Esophagus muscularis mucosa (tissue), 4 donors: Measurements from ENCODE around the gene FRZB. TPM values are rescaled to one million over a fixed set of nuclear protein-coding genes. Genes with fewer than 3 reads are reported as not detected.
A peak's percentile ranks its signal among the peaks of the same experiment; 100 is the strongest.

Source experiments
- DNase-seq: peaks from one replicate; pipeline ENCODE4 v3.0.0-alpha.2; 2017; ENCODE audit errors: extremely low spot score
- H3K27ac ChIP-seq, 4 donors: fragments of 200-600 bp; sonication (generic); replicated peaks in 1 of 4; 1 replicate in 3 of 4; 2 replicates in 1 of 4; pipeline ENCODE4 v1.5.1; 2016 to 2019; ENCODE audit warnings: mild to moderate bottlenecking in 1 of 4
- H3K27me3 ChIP-seq, 4 donors: fragments of 200-600 bp; sonication (generic); one replicate each; pipeline versions ENCODE4 v1.5.1 to v1.6.0; 2016 to 2019
- H3K36me3 ChIP-seq, 4 donors: fragments of 200-600 bp; sonication (generic); one replicate each; pipeline ENCODE4 v1.5.1; 2016 to 2019
- H3K4me1 ChIP-seq, 4 donors: fragments of 200-600 bp; sonication (generic); one replicate each; pipeline ENCODE4 v1.5.1; 2016 to 2019
- H3K4me3 ChIP-seq, 4 donors: fragments of 200-600 bp; sonication (generic); 1 replicate in 2 of 4; 2 replicates in 2 of 4; pipeline ENCODE4 v1.5.1; 2016 to 2019; ENCODE audit warnings: mild to moderate bottlenecking in 4 of 4, moderate library complexity in 1 of 4
- H3K9me3 ChIP-seq, 4 donors: fragments of 200-600 bp; sonication (generic); 1 replicate in 3 of 4; 2 replicates in 1 of 4; pipeline ENCODE4 v1.5.1; 2016 to 2019
- CTCF ChIP-seq, 3 experiments: fragments of 200-600 bp in 2 of 3; fragments of 450-650 bp in 1 of 3; sonication (generic) in 2 of 3; IDR thresholded peaks; one replicate each; pipeline ENCODE4 v1.5.1; 2017 to 2019; ENCODE audit warnings: antibody characterized with exemption in 3 of 3, mild to moderate bottlenecking in 2 of 3, moderate library complexity in 1 of 3
- EP300 ChIP-seq: sonication (generic); formaldehyde crosslinking; IDR thresholded peaks from one replicate; pipeline ENCODE4 v1.6.1; 2017; ENCODE audit warnings: antibody characterized with exemption
- POLR2A ChIP-seq: fragments of 450-650 bp; IDR thresholded peaks from one replicate; pipeline ENCODE4 v1.6.1; 2017; ENCODE audit warnings: antibody characterized with exemption, moderate library complexity, mild to moderate bottlenecking, low read depth
- POLR2AphosphoS5 ChIP-seq, 2 donors: sonication (generic); formaldehyde crosslinking; IDR thresholded peaks; one replicate each; pipeline ENCODE4 v1.6.1; 2017; ENCODE audit warnings: antibody characterized with exemption in 2 of 2
- WGBS: methylation state at CpG from one replicate; pipeline ENCODE4 v1.1.5; 2018; 5-methylcytosine and 5-hydroxymethylcytosine counted together
- intact Hi-C: fragments of 100-400 bp; cut with DNase I; formaldehyde crosslinking; loops from one replicate; pipeline ENCODE4 v1.15.1; 2023
- total RNA-seq, 4 donors: library from RNA; depleted of rRNA; stranded (reverse); fragments of >200 nt; gene quantifications; one replicate each; pipeline versions ENCODE4 v1.1.0 to v1.2.1, GENCODE V29; 2016

FRZB gene
- total RNA-seq, 4 donors from 2014 or later: 10.1 to 46.9 (median 13.1) TPM

- Histone ChIP-seq H3K9me3 (no peaks in the 10 kb centered on the region), H3K27me3 (no peaks in the 10 kb centered on the region), H3K4me3 (no peak overlapping the region), H3K4me1 (peaks cover 0 to 28% (median 25%) of the 10 kb centered on the region in 4 donors), H3K27ac (peak overlapping the region; percentile 42 to 54 (median 50)), H3K36me3 (no peaks in the 10 kb centered on the region)
- TF ChIP-seq POLR2A (no peak), POLR2AphosphoS5 (IDR thresholded peaks at IDR 0.05) (no peak), EP300 (no peak), CTCF (IDR thresholded peaks at IDR 0.05) (no peak)
- intact Hi-C loops: no loop called here
- WGBS: 89% methylated on average over 3 of the region's 3 CpGs
- DNase-seq: no peak
Observed at GRCh38 chr2:182826496-182826895, 39.9 kb downstream of the FRZB start.

GRCh38 chr2:182826064-182826463 lies 40.4 kb downstream of the FRZB start:
- Histone ChIP-seq H3K4me1 (peaks cover 0 to 28% (median 25%) of the 10 kb centered on the region in 4 donors), H3K36me3 (no peaks in the 10 kb centered on the region), H3K27me3 (no peaks in the 10 kb centered on the region), H3K9me3 (no peaks in the 10 kb centered on the region), H3K27ac (no peak overlapping the region), H3K4me3 (no peak overlapping the region)
- intact Hi-C loops: no loop called here
- no peak for TF ChIP-seq POLR2AphosphoS5 (IDR thresholded peaks at IDR 0.05)
- no peak for TF ChIP-seq EP300
- TF ChIP-seq CTCF (IDR thresholded peaks at IDR 0.05): no peak
- no peak for TF ChIP-seq POLR2A
- 43% methylated on average over 1 of the region's 1 CpG for WGBS
- DNase-seq: no peak

- Histone ChIP-seq H3K9me3 (no peaks in the 10 kb centered on the region), H3K36me3 (no peaks in the 10 kb centered on the region), H3K27ac (no peak overlapping the region), H3K4me3 (no peak overlapping the region), H3K4me1 (peaks cover 0 to 28% (median 25%) of the 10 kb centered on the region in 4 donors), H3K27me3 (no peaks in the 10 kb centered on the region)
- DNase-seq: no peak
- WGBS: 80% methylated on average over 6 of the region's 6 CpGs
- no peak for TF ChIP-seq POLR2AphosphoS5 (IDR thresholded peaks at IDR 0.05)
- no peak for TF ChIP-seq EP300
- no peak for TF ChIP-seq POLR2A
- no peak for TF ChIP-seq CTCF (IDR thresholded peaks at IDR 0.05)
- intact Hi-C loops: no loop called here
Observed at GRCh38 chr2:182824767-182825158, 41.7 kb downstream of the FRZB start.

- Histone ChIP-seq H3K36me3 (no peaks in the 10 kb centered on the region), H3K27me3 (no peaks in the 10 kb centered on the region), H3K9me3 (no peaks in the 10 kb centered on the region), H3K27ac (no peak overlapping the region), H3K4me1 (peaks cover 0 to 32% (median 29%) of the 10 kb centered on the region in 4 donors), H3K4me3 (no peak overlapping the region)
- DNase-seq: no peak
- 71% methylated on average over 5 of the region's 5 CpGs for WGBS
- intact Hi-C loops: no loop called here
- TF ChIP-seq POLR2A (no peak), POLR2AphosphoS5 (IDR thresholded peaks at IDR 0.05) (no peak), EP300 (no peak), CTCF (IDR thresholded peaks at IDR 0.05) (no peak)
Observed at GRCh38 chr2:182824056-182824766, 42.2 kb downstream of the FRZB start.

GRCh38 chr2:182822733-182823132 lies 43.7 kb downstream of the FRZB start:
- Histone ChIP-seq H3K4me1 (peaks cover 4 to 39% (median 36%) of the 10 kb centered on the region in 4 donors), H3K4me3 (no peak overlapping the region), H3K36me3 (no peaks in the 10 kb centered on the region), H3K9me3 (no peaks in the 10 kb centered on the region), H3K27me3 (no peaks in the 10 kb centered on the region), H3K27ac (no peak overlapping the region)
- TF ChIP-seq EP300 (no peak), POLR2AphosphoS5 (IDR thresholded peaks at IDR 0.05) (no peak), CTCF (IDR thresholded peaks at IDR 0.05) (no peak), POLR2A (no peak)
- intact Hi-C loops: no loop called here
- DNase-seq: no peak
- WGBS: 78% methylated on average over 2 of the region's 2 CpGs
